GM13977 (cell line): Measurements from ENCODE around the gene PPP3CA.

Experiments used
- DNase-seq: peaks from one replicate; pipeline ENCODE4 v3.0.0; 2012; ENCODE audit warnings: low spot score
- in situ Hi-C: fragments of 300-500 bp; cut with MboI; formaldehyde crosslinking; loops from one replicate; pipeline ENCODE4 v1.12.0; 2022; ENCODE audit warnings: low sequenced_read_pairs, low pct_unique_long_range_greater_than_20kb, mixed read lengths, inconsistent platforms; ENCODE audit not compliant: unreplicated experiment
- TF ChIP-seq, protein P1 (sequence below): IDR thresholded peaks from 2 replicates; pipeline ENCODE4 v1.5.1; 2012; ENCODE audit warnings: mild to moderate bottlenecking, control low read depth; ENCODE audit not compliant: insufficient read depth; ENCODE audit errors: extremely low read depth, missing control alignments

The PPP3CA gene

DNA sequence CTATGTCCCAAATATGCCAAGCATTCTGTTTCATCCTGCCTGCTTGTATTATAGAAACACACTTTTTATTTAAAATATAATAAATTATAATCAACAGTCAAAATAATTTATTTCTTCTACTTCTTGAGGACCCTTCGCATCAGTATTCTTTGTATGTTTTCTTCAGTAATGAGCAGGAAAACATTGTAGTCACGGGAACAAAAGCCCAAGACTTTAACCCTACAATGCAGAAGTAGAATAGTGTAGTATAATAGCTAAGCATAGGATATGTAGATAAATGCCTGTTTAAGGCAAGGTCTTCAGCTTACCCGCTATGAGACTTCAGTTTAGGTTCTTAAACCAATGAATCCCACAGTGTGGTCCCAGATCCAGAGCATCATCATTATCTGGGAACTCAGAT, 156.6 kb downstream of the PPP3CA start:
- no peak for DNase-seq
- in situ Hi-C loops, result no loop called here
- TF ChIP-seq, protein P1, sequence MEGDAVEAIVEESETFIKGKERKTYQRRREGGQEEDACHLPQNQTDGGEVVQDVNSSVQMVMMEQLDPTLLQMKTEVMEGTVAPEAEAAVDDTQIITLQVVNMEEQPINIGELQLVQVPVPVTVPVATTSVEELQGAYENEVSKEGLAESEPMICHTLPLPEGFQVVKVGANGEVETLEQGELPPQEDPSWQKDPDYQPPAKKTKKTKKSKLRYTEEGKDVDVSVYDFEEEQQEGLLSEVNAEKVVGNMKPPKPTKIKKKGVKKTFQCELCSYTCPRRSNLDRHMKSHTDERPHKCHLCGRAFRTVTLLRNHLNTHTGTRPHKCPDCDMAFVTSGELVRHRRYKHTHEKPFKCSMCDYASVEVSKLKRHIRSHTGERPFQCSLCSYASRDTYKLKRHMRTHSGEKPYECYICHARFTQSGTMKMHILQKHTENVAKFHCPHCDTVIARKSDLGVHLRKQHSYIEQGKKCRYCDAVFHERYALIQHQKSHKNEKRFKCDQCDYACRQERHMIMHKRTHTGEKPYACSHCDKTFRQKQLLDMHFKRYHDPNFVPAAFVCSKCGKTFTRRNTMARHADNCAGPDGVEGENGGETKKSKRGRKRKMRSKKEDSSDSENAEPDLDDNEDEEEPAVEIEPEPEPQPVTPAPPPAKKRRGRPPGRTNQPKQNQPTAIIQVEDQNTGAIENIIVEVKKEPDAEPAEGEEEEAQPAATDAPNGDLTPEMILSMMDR, result no peak

DNA sequence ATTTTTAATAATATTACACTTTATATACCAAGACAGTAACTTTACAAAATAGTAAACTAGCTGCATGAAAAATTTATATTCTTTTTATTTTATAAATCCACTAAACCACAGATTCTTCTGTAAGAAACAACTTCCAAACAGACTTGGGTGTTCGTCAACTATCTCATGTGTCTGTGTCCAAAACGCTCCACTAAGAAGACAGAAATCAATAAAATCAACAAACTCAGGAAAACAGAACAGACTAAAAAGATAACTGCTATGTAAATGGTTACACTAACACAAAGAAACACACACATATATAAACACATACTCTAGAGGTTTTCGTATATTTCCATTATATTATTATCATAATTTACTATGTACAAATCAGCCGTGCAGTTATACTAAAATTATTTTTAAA, 158.4 kb downstream of the PPP3CA start:
- in situ Hi-C loops, result no loop called here
- TF ChIP-seq, protein P1, result no peak
- DNase-seq, result no peak

DNA sequence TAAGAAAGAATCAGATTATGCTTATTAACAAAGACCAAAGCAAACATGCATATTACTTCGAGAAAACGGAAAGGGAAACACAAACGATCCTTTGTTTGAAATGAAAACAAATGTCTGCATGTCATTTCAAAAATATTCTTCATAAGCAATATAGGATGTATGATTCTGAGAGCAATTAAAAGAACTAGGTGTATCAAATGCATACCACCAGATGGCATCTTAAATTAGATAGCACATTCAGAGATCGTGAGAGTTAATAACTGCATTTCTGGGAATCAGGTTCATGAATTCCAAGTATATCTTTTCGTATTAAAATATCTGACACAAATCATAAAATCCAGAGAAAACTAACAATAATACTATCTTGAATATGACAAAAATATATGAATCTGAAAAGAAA, 159.5 kb downstream of the PPP3CA start:
- TF ChIP-seq, protein P1, result no peak
- no peak for DNase-seq
- in situ Hi-C loops, result no loop called here

DNA sequence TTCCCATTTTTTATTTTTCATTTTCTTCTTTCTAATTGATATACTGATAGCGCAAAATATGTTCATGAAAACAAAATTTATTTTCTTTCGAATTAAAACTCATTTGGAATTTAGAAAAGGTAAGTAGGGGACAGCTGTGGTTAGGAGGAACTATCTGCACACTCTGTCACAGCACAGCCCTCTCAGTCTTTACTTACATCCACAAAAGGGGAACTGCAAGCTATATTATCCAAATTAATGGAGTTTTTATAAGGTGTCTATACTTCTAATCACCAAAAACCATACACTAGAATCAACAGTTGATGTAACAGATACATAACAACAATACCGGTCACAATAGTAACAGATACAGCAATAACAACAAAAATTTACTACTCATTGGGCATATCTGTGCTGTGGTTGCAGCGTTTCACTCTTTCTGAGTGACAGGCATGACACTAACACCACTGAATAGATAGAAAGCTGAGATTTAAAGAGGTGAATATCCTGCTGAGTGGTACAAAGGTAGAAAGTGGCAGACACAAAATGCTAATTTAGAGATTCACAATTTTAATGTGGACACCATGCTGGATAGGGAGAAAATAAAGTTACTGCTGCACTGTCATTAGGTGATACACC, 160.7 kb downstream of the PPP3CA start:
- in situ Hi-C loops, result no loop called here
- TF ChIP-seq, protein P1, result no peak
- DNase-seq, result no peak

DNA sequence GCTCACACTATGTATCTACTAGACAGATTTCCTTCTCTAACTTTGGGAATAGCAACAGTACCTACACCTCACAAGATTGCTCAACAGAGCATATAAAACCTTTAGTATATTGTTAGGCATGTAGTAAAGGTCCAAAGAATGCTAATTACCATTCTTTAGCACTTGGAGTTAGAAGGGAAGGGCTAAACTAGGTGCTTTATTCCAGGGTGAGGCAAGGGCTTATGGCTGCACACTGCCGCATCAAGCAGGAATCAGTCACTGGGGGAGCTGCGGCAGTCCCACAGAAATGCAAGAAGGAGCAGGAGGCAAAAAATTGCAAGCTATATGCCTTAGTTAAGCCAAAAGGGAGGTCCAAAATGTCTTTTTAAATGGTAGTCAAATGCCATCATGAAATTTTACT, 162.7 kb downstream of the PPP3CA start:
- in situ Hi-C loops, result no loop called here
- no peak for DNase-seq
- TF ChIP-seq, protein P1, result no peak

DNA sequence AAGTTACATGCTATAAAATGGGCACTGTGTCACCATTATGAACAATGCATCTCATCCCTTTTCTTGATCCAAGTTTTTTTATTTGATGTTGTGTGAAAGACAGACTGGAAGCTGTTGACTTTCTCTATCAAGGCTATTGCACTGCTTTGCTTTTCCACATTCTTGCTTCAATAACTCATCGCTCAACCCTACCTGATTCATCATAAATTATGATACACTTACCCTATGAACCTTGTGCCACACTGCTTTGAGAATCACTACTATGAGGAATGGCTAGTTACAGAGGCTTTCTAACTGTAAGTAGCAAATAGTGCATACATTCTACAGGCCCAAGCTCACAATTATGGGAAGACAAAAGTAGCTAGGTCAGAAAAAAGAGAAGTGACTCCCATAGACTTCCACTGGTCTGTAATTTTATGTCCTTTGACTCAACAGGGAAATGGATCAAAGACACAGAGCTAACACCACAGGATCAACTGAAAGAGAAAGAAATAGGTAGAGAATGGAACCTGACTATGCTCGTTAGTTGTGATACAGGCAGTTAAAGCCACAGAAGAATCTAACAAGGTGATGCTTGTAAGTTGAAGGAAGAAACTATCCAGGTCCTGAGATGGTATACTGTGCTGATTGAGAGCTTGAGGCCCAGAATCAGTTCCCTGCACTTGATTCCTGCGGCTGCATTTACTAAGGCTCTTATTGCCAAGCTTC, 163.5 kb downstream of the PPP3CA start:
- DNase-seq, result no peak
- TF ChIP-seq, protein P1, result no peak
- in situ Hi-C loops, result no loop called here
